Memory B cell (primary cell): ENCODE results near the gene NOL9.

Experiments
- ATAC-seq: fragments of 150-1000 bp; cut with Tn5 transposase; 2 replicates; pipeline ENCODE4 v1.10.0; 2021; ENCODE audit warnings: low read depth, mild to moderate bottlenecking, moderate library complexity
- DNase-seq, 2 donors: peaks; one replicate each; pipeline ENCODE4 v3.0.0; 2022; ENCODE audit warnings: low spot score in 2 of 2
- H3K27ac Mint-ChIP-seq: one replicate; pipeline ENCODE4 v1.8.0; 2022; ENCODE audit warnings: mild to moderate bottlenecking, moderate library complexity, mixed read lengths
- H3K27me3 Mint-ChIP-seq: one replicate; pipeline ENCODE4 v1.8.0; 2022; ENCODE audit warnings: mixed read lengths
- H3K36me3 Mint-ChIP-seq: one replicate; pipeline ENCODE4 v1.8.0; 2022; ENCODE audit warnings: mild to moderate bottlenecking, mixed read lengths
- H3K4me1 Mint-ChIP-seq: one replicate; pipeline ENCODE4 v1.8.0; 2022; ENCODE audit warnings: mixed read lengths
- H3K4me3 Mint-ChIP-seq: one replicate; pipeline ENCODE4 v1.8.0; 2022; ENCODE audit warnings: mild to moderate bottlenecking, moderate library complexity, mixed read lengths
- H3K9me3 Mint-ChIP-seq: one replicate; pipeline ENCODE4 v1.8.0; 2022; ENCODE audit warnings: mixed read lengths

Gene NOL9

DNA sequence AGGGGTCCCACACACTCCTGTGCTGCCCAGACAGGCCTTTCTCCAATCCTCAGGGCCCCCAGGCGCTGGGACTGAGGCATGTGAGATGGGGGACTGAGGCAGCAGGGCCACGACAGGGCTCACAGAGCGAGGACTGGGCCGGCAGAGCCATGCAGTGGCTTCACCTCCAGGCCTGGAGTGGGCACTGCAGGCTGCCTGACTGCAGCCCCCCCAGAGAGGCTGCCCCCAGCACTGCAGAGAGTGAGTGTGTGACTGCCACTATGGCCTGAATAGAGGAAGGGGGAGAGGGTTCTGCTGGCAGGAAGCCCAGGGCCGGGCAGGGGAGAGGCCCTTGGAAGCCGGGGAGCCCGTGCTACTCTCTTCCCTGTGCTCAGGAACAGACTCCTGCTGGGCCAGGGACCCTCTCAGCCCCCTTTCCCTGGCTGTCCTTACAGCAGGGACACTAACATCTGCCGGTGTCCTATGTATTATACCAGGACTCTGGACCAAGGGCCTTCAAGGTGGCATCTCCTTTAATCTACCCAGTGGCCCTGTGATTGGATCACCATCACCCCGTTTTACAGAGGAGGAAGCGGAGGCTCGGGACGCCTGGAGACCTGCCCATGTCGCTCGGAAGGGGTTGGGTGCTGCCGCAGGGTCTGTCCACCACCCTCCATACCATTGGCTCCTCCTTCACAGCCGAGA, 42.6 kb downstream of the NOL9 start:
- no peak for DNase-seq
- no peaks in the 10 kb centered on the region for H3K4me1 Mint-ChIP-seq
- ATAC-seq = no peak
- H3K27ac Mint-ChIP-seq = no peak overlapping the region
- no peak overlapping the region for H3K4me3 Mint-ChIP-seq
- no peaks in the 10 kb centered on the region for H3K36me3 Mint-ChIP-seq
- H3K9me3 Mint-ChIP-seq = no peaks in the 10 kb centered on the region
- peaks cover 5% of the 10 kb centered on the region for H3K27me3 Mint-ChIP-seq

DNA sequence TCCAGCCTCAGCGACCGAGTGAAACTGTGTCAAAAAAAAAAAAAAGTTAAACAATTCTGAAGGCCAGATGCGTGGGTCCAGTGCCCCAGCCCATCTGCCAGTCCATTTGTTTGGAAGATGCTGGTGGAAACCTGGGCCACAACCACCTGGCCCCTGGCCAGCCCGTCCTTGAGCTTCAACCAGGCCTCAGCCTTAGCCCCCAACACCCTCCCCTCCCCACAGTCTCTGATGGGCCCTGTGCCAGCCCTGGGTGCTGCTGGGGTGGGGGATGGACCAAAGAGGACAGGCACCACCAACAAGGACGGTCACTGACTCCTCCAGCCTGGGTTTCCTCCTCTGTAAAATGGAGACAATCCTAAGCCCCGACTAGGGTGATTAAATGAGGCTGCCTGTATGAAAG, 43.3 kb downstream of the NOL9 start:
- DNase-seq (no peak), ATAC-seq (no peak)
- Mint-ChIP-seq H3K36me3 (no peaks in the 10 kb centered on the region), H3K27ac (no peak overlapping the region), H3K4me1 (no peaks in the 10 kb centered on the region), H3K27me3 (peaks cover 6% of the 10 kb centered on the region), H3K9me3 (no peaks in the 10 kb centered on the region), H3K4me3 (no peak overlapping the region)

DNA sequence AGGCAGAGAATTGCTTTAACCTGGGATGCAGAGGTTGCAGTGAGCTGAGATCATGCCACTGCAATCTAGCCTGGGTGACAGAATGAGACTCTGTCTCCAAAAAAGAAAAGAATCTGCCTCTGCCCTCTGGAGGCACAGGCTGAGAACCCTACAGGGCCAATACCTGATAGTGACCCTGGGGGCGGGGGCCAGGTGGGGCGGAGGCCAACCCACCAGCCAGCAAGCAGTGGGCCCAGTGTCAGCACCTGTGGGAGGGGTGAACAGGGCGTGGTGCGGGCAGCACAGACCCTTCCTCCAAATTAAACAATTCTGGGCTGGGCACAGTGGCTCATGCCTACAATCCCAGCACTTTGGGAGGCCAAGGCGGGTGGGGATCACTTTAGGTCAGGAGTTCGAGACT, 43.8 kb downstream of the NOL9 start:
- H3K9me3 Mint-ChIP-seq = no peaks in the 10 kb centered on the region
- no peaks in the 10 kb centered on the region for H3K36me3 Mint-ChIP-seq
- H3K4me3 Mint-ChIP-seq = no peak overlapping the region
- no peak overlapping the region for H3K27ac Mint-ChIP-seq
- no peak for ATAC-seq
- DNase-seq = no peak
- H3K4me1 Mint-ChIP-seq = no peaks in the 10 kb centered on the region
- peaks cover 6% of the 10 kb centered on the region for H3K27me3 Mint-ChIP-seq

DNA sequence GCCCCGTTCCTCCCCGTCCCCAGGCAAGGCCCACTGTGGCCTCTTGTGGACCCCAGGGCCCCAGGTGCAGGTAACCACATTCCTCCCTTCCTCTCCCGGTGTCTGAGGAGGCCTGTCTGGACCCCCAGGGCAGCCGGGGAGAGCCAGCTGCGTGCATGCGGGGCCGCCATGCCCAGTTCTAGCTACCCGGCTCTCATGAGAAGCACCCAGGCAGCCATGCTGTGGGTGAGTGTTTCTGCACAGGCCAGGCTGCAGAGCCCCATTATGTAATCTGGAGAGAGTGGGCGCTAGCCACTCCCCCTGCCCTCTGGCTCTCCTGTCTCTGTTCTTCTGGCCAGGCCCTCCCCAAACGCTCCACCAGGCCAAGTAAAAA, 44.4 kb downstream of the NOL9 start:
- Mint-ChIP-seq H3K9me3 (no peaks in the 10 kb centered on the region), H3K36me3 (no peaks in the 10 kb centered on the region), H3K27me3 (peaks cover 9% of the 10 kb centered on the region), H3K4me3 (no peak overlapping the region), H3K4me1 (no peaks in the 10 kb centered on the region), H3K27ac (no peak overlapping the region)
- ATAC-seq (no peak), DNase-seq (no peak)

DNA sequence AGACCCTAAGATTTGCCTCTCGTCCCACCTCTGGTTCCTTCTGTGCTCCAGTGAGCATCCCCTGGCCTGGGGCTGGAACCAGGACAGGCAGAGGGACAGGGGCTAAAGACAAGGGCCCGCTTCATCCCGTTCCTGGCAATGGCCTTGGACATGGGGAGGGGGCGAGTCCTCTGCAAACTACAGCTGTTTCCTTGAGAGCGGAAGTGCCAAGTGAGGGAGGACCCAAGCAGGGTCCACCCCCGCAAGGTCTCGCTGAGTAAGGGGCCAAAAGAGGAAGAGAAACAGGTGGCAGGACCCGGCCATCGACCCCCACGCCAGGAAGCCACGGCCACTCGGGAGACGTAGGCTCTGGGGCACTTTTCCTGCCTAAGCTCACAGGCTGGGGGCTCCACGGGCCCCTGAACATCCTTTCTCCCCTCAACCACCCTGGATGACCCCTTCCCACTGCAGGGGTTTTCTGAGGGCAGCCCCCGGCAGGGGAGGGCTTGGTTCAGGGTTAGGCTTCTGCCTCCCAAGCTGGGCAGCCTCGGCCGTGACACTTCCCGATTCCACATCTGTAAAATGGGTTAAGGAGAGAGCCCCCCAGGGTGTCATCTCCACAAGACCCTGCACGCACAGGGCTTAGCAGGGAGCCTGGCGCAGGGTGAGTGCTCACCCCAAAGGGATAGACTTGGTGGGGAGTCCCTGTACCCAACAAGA, 44.9 kb downstream of the NOL9 start:
- H3K36me3 Mint-ChIP-seq = no peaks in the 10 kb centered on the region
- peaks cover 12% of the 10 kb centered on the region for H3K27me3 Mint-ChIP-seq
- no peak overlapping the region for H3K4me3 Mint-ChIP-seq
- no peaks in the 10 kb centered on the region for H3K4me1 Mint-ChIP-seq
- ATAC-seq (no peak), DNase-seq (no peak)
- H3K27ac Mint-ChIP-seq = no peak overlapping the region
- H3K9me3 Mint-ChIP-seq = no peaks in the 10 kb centered on the region

DNA sequence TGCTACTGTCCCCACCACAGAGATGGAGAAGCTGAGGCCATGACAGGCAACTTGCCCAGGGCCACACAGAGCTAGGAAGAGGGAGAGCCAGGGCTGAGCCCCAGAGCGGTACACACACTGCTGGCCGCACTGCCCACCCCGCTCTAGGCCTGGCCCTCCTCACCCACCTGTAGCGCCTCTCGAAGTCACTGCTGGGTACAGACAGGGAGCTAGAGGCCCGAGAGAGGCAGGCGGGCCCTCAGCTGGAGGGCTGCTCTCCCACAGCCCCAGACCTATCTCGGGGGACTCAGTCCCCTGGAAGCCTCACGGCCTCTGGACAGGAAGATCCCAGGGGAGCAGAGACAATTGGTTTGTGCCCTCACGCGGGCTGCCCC, 45.5 kb downstream of the NOL9 start:
- H3K27ac Mint-ChIP-seq = no peak overlapping the region
- H3K9me3 Mint-ChIP-seq = no peaks in the 10 kb centered on the region

DNA sequence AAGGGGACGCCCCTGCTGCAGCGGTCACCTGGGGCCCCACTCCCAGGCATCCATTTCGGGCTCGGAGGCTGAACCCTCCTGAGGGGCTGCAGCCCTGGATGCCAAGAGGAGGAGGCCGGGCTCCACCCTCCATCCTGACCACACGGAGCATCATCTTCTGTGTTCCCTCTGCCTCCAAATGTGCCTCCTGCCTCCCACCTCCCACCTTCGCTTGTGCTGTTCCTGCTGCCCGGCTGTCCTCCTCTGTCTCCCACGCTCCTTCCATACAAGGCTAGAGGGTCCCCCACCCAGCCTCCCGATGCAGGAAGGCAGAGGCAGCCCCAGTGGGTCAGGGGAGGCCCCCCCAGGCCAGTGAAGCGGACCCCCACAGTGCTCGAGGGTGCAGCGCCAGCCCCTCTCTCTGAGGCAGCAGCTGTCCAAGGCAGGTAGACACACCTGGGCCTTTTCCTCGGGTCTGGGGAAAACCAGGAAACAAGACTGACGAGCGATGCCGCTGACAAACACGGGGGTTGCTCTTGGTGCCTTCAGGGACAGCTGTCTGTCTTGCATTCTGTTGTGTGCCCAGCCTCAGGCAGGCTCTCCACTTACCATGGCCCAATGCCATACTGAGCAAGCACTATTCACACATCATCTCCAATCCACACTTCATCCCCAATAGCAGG, 46.0 kb downstream of the NOL9 start:
- Mint-ChIP-seq H3K27me3 (peaks cover 14% of the 10 kb centered on the region), H3K9me3 (no peaks in the 10 kb centered on the region), H3K4me1 (no peaks in the 10 kb centered on the region), H3K36me3 (no peaks in the 10 kb centered on the region), H3K27ac (no peak overlapping the region), H3K4me3 (no peak overlapping the region)
- DNase-seq = no peak
- no peak for ATAC-seq

More for the DNA sequence above, 45.5 kb downstream of the NOL9 start:
- Mint-ChIP-seq H3K4me3 (no peak overlapping the region), H3K4me1 (no peaks in the 10 kb centered on the region), H3K36me3 (no peaks in the 10 kb centered on the region), H3K27me3 (peaks cover 14% of the 10 kb centered on the region)
- DNase-seq (no peak), ATAC-seq (no peak)

DNA sequence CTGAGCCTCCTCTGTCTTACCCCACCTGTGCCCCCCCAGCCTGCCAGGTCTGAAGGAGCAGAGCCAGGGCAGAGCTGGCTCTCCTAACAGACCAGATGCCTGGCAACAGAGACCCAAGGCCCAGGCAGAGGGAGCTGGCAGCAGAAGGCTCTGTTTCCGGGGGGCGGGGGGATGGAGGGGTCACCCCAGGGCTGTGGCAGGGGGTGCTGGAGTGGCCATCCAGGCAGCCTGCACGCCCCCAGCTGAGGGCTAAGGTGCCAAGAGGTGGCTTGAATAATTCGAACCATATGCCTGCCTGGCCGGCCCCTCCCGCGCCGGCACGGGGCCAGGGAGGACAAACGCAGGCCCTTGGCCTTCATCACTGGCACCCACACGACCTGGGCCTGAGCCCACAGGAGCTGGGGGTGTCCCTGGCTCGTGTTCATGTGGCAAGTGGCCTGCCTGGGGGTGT, 46.8 kb downstream of the NOL9 start:
- H3K9me3 Mint-ChIP-seq = no peaks in the 10 kb centered on the region
- peaks cover 14% of the 10 kb centered on the region for H3K27me3 Mint-ChIP-seq
- no peaks in the 10 kb centered on the region for H3K4me1 Mint-ChIP-seq
- H3K27ac Mint-ChIP-seq = no peak overlapping the region
- H3K36me3 Mint-ChIP-seq = no peaks in the 10 kb centered on the region
- H3K4me3 Mint-ChIP-seq = no peak overlapping the region
- no peak for ATAC-seq
- no peak for DNase-seq

DNA sequence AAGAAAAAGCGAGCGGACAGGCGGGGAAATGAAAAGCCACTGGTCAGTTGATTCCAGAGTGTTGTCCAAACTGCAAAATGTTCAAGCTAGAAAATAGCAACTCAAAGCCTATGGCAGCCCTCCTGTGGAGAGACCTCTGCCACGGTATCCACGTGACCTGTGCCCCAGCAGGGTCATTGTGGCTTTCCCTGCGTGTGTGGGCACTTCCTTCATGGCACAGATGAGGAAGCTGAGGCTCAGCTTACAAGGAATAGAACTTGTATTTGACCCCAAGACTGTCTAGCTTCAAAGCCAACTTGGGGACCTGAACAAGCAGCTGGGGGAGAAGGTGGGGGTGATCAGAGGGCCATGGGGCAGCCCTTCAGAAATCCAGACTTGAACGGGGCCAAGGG, 47.3 kb downstream of the NOL9 start:
- H3K27ac Mint-ChIP-seq = no peak overlapping the region
- H3K36me3 Mint-ChIP-seq = no peaks in the 10 kb centered on the region
- no peaks in the 10 kb centered on the region for H3K9me3 Mint-ChIP-seq
- H3K4me3 Mint-ChIP-seq = no peak overlapping the region
- DNase-seq (no peak), ATAC-seq (no peak)
- H3K4me1 Mint-ChIP-seq = no peaks in the 10 kb centered on the region
- H3K27me3 Mint-ChIP-seq = peaks cover 14% of the 10 kb centered on the region

DNA sequence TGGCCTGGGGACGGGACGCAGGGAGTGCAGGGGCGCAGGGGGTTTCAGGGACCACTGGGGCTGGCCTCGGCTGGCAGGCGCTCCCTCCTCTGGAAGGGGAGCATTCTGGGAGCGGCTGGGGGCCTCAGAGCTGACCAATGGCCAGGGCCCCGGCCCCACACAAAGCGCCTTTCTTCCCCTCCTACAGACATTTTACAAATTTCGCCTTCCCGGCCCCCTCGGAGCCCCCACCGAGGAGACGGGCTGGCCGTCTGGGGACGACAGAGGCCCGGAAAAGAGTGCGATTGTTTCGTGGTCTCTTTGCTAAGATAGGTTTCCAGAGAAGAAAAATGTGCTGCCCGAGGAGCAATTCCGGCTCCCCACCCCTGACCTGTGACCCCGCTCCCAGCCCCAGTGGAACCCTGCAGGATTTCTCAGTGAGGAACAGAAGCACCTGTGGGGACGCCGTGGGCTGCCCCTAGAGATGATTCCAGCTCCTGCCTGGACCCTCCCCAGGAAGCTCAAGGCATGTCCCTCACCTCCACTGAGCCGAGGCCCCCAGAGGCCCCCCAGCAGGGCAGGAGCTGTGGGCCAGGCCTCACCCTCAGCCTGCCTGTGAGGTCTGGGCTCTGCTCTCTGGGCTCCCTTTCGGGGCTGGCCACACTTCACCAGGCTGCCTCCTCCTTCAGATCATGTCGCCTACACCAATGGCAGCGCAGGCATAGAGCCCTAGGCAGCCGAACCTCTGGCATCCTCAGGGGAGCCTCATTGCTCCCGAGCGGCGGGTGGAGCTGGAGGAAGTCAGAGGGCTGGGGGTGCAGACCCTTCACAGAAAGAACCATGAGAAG, 47.9 kb downstream of the NOL9 start:
- no peaks in the 10 kb centered on the region for H3K4me1 Mint-ChIP-seq
- H3K36me3 Mint-ChIP-seq = no peaks in the 10 kb centered on the region
- no peaks in the 10 kb centered on the region for H3K9me3 Mint-ChIP-seq
- DNase-seq (no peak), ATAC-seq (no peak)
- no peak overlapping the region for H3K27ac Mint-ChIP-seq
- peaks cover 17% of the 10 kb centered on the region for H3K27me3 Mint-ChIP-seq
- no peak overlapping the region for H3K4me3 Mint-ChIP-seq

DNA sequence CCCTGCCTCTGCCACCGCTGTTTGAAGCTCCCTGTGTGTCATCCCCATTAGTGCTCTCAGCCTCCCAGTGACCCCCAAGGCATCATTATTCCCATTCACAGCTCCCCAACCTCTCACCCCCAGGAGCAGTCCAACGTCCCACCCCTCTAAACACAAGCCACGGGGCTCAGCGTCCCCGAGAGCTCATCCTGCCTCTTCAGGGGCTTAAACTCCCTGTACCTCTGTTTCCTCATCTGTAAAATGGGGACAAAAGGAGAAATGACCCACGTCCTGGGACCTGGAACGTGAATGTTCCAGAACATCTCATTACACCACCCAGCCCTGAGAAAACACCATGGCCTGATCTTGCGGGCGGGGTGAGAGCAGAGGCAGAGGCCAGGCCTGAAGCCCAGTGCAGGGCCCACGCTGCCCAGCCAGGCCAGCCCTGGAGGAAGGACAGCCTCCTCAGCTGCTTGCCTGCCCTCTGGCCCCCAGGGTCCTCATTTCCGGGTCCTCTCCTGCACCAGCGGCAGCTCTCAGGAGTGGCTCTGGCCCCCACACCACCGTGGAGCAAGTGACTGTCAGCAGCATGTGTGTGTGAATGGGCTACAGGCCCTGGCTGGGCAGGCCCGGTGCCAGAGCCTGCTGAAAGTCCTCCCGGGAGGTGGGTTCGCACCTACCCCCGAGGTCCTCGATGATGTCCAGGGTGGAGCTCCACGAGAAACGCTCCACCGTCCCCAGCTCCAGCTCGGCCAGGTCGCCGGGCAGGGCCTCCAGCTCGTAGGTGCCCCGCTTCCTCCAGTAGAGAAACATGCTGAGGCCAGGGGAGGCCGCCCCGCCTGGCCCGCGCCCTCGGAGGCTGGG, 48.7 kb downstream of the NOL9 start:
- H3K36me3 Mint-ChIP-seq = no peaks in the 10 kb centered on the region
- DNase-seq (no peak), ATAC-seq (no peak)
- H3K9me3 Mint-ChIP-seq = no peaks in the 10 kb centered on the region
- no peak overlapping the region for H3K27ac Mint-ChIP-seq
- no peaks in the 10 kb centered on the region for H3K4me1 Mint-ChIP-seq
- peaks cover 23% of the 10 kb centered on the region for H3K27me3 Mint-ChIP-seq
- no peak overlapping the region for H3K4me3 Mint-ChIP-seq

DNA sequence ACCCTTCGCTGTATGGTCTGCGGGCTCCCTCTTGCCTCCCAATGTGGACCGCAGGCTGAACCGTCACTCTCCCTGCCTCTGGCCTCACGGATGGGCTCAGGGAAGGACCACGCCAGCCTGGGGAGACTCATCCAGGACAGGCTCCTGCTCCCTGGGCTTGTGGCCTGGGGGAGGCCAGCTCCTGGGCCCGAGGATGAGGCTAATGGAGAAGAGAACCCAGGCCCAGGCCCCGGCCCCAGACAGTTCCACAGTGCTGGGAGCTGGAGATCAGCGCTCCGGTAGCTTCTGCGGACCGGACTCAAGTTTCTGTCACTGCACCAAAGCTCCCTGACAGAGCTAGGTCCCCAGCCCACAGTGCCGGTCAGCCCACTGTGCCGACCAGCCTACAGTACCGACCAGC, 49.4 kb downstream of the NOL9 start:
- DNase-seq (no peak), ATAC-seq (no peak)
- H3K4me1 Mint-ChIP-seq = no peaks in the 10 kb centered on the region
- H3K4me3 Mint-ChIP-seq = no peak overlapping the region
- peaks cover 25% of the 10 kb centered on the region for H3K27me3 Mint-ChIP-seq
- no peaks in the 10 kb centered on the region for H3K36me3 Mint-ChIP-seq
- H3K9me3 Mint-ChIP-seq = no peaks in the 10 kb centered on the region
- no peak overlapping the region for H3K27ac Mint-ChIP-seq

DNA sequence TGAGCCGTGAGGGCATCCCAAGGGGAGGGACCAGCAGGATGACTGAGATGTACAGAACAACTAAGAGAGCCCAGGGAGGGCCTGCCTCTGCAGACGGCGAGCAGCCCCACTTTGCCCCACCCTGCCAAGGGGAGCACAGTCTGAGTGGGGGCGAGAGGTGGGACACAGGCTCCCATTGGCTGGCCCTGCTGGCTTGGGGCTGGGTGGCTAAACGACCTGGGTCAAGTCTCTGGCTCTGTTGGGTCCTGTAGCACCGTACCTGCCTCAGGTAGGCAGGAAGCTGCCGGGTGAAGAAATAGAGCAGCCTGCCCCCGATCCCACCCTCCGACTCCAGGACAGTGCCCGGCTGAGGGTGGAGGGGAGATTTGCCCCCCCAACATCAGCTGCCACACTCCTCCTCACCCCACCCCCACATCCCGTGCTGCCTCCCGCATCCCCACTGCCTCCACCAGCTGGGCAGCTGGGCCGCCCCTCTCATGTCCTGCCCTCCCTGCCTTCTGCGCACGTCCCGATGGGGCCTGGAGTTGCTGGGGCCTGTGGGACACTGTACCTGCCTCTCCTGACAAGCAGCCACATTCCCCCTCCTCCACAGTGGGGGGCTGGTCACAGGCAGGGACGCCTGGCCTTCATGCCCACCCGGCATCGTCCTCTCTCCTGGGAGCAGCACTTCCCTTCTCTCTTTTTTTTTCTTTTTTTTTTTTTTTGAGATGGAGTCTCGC, 50.3 kb downstream of the NOL9 start:
- no peaks in the 10 kb centered on the region for H3K4me1 Mint-ChIP-seq
- H3K9me3 Mint-ChIP-seq = no peaks in the 10 kb centered on the region
- no peak overlapping the region for H3K4me3 Mint-ChIP-seq
- peaks cover 30% of the 10 kb centered on the region for H3K27me3 Mint-ChIP-seq
- no peak overlapping the region for H3K27ac Mint-ChIP-seq
- no peak for DNase-seq
- no peaks in the 10 kb centered on the region for H3K36me3 Mint-ChIP-seq
- ATAC-seq = no peak
